Panc1 (cell line): Measurements from ENCODE around the gene PON2. TPM values are rescaled to one million over a fixed set of nuclear protein-coding genes. Genes with fewer than 3 reads are reported as not detected.

Source experiments
- ATAC-seq: fragments of 200-7000 bp; cut with Tn5 transposase; 2 replicates; pipeline ENCODE4 v1.9.1; 2020; ENCODE audit warnings: mild to moderate bottlenecking, moderate library complexity
- BruUV-seq: library from RNA; stranded (reverse); fragments of 400-500 nt; replicated peaks from 2 replicates; lab custom pipeline; 2021; lab: Mats Ljungman, UMichigan
- CTCF ChIA-PET: fragments of 300-600 bp; sonication (Branson Sonifier 250); formaldehyde crosslinking; loops from one replicate; lab custom pipeline; 2022; ENCODE audit warnings: antibody characterized with exemption; lab: Charles Lee
- POLR2A ChIA-PET: fragments of 300-600 bp; sonication (Branson Sonifier 250); formaldehyde crosslinking; loops from one replicate; lab custom pipeline; 2022; ENCODE audit warnings: antibody characterized with exemption; lab: Charles Lee
- DNase-seq: peaks from one replicate; pipeline ENCODE4 v3.0.0-alpha.2; 2010; ENCODE audit warnings: low read depth, low spot score
- H3K27ac ChIP-seq: 2 replicates; pipeline ENCODE4 v1.5.1; 2011; ENCODE audit warnings: mild to moderate bottlenecking, low read length, inconsistent platforms
- H3K27me3 ChIP-seq: fragments of 200-500 bp; sonication (Bioruptor generic); 2 replicates; pipeline ENCODE4 v1.6.0; 2014; ENCODE audit warnings: low read length, inconsistent platforms; ENCODE audit not compliant: control insufficient read depth, insufficient read depth
- H3K36me3 ChIP-seq: fragments of 200-500 bp; sonication (Bioruptor generic); 2 replicates; pipeline ENCODE4 v1.5.1; 2014; ENCODE audit warnings: inconsistent platforms, mild to moderate bottlenecking, low read length, moderate library complexity; ENCODE audit not compliant: control insufficient read depth, insufficient read depth
- H3K4me1 ChIP-seq: 2 replicates; pipeline ENCODE4 v1.5.1; 2011; ENCODE audit warnings: inconsistent platforms, mild to moderate bottlenecking, low read length, moderate library complexity; ENCODE audit not compliant: control insufficient read depth, insufficient read depth
- H3K4me3 ChIP-seq, 2 experiments: 2 replicates each; pipeline ENCODE4 v1.5.1; 2011 to 2012; ENCODE audit warnings: low read depth in 2 of 2, low read length in 2 of 2, mild to moderate bottlenecking in 2 of 2, inconsistent platforms in 1 of 2, moderate library complexity in 1 of 2
- H3K9me3 ChIP-seq: fragments of 200-500 bp; sonication (Bioruptor generic); 2 replicates; pipeline ENCODE4 v1.5.1; 2014; ENCODE audit warnings: low read depth, mild to moderate bottlenecking, inconsistent platforms, low read length, moderate library complexity; ENCODE audit not compliant: control insufficient read depth, insufficient read depth
- POLR2AphosphoS5 ChIP-seq: IDR thresholded peaks from 2 replicates; pipeline ENCODE4 v1.6.1; 2012; ENCODE audit warnings: mild to moderate bottlenecking, low read depth, low read length, moderate library complexity
- REST ChIP-seq, 2 experiments: IDR thresholded peaks; 2 replicates each; pipeline ENCODE4 v1.6.1; 2011 to 2012; ENCODE audit warnings: low read depth in 2 of 2, control low read depth in 1 of 2, low read length in 1 of 2, mild to moderate bottlenecking in 1 of 2, moderate library complexity in 1 of 2; ENCODE audit not compliant: insufficient read depth in 1 of 2
- SIN3A ChIP-seq: IDR thresholded peaks from 2 replicates; pipeline ENCODE4 v1.6.1; 2012; ENCODE audit warnings: low read depth, mild to moderate bottlenecking, low read length, moderate library complexity, borderline replicate concordance; ENCODE audit not compliant: insufficient read depth
- TCF7L2 ChIP-seq: IDR thresholded peaks from 2 replicates; pipeline ENCODE4 v1.6.1; 2011; ENCODE audit warnings: mild to moderate bottlenecking, low read depth, low read length, inconsistent platforms
- in situ Hi-C: cut with HindIII; loops from 2 replicates; pipeline ENCODE4 v1.10.0; 2016; ENCODE audit warnings: low sequenced_read_pairs, low pct_unique_long_range_greater_than_20kb
- intact Hi-C: fragments of 100-400 bp; cut with micrococcal nuclease; formaldehyde crosslinking; loops from one replicate; pipeline ENCODE4 v1.10.0; 2022; ENCODE audit not compliant: unreplicated experiment
- total RNA-seq: library from RNA; stranded (reverse); gene quantifications from one replicate; pipeline ENCODE4 v1.2.1, GENCODE V29; 2021; ENCODE audit not compliant: unreplicated experiment
- TF ChIP-seq, protein P1 (sequence below): fragments of 450-650 bp; IDR thresholded peaks from 2 replicates; pipeline ENCODE4 v1.5.1; 2017; ENCODE audit warnings: mild to moderate bottlenecking

The PON2 gene
- total RNA-seq, 1 experiment from 2014 or later = 116 TPM

- intact Hi-C loops (no loop called here), in situ Hi-C loops (no loop called here)
- no peaks in the 10 kb centered on the region for H3K9me3 ChIP-seq
- TF ChIP-seq SIN3A (no peak), REST (IDR thresholded peaks at IDR 0.05; ENCODE audit: insufficient read depth in 1 of 2, low read depth in 2 of 2, low read length in 1 of 2) (no peak), TCF7L2 (no peak), POLR2AphosphoS5 (no peak)
- TF ChIP-seq, protein P1, sequence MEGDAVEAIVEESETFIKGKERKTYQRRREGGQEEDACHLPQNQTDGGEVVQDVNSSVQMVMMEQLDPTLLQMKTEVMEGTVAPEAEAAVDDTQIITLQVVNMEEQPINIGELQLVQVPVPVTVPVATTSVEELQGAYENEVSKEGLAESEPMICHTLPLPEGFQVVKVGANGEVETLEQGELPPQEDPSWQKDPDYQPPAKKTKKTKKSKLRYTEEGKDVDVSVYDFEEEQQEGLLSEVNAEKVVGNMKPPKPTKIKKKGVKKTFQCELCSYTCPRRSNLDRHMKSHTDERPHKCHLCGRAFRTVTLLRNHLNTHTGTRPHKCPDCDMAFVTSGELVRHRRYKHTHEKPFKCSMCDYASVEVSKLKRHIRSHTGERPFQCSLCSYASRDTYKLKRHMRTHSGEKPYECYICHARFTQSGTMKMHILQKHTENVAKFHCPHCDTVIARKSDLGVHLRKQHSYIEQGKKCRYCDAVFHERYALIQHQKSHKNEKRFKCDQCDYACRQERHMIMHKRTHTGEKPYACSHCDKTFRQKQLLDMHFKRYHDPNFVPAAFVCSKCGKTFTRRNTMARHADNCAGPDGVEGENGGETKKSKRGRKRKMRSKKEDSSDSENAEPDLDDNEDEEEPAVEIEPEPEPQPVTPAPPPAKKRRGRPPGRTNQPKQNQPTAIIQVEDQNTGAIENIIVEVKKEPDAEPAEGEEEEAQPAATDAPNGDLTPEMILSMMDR = no peak
- no peaks in the 10 kb centered on the region for H3K36me3 ChIP-seq
- no peak overlapping the region for H3K4me3 ChIP-seq
- no peaks in the 10 kb centered on the region for H3K4me1 ChIP-seq
- no peak overlapping the region for H3K27ac ChIP-seq
- POLR2A ChIA-PET = interaction anchor here (0.7 kb wide), 1 partner anchor 162 kb away, joined by 11 read pairs; no protein-coding TSS in a partner anchor
- BruUV-seq = no TSS peak
- H3K27me3 ChIP-seq = no peaks in the 10 kb centered on the region
- DNase-seq (no peak), ATAC-seq (no peak)
- CTCF ChIA-PET = no interaction called here
Observed at GRCh38 chr7:95427166-95427565, 7.7 kb downstream of the PON2 start.

GRCh38 chr7:95425694-95426093, 9.1 kb downstream of the PON2 start:
- Histone ChIP-seq H3K36me3 (no peaks in the 10 kb centered on the region), H3K27me3 (no peaks in the 10 kb centered on the region), H3K9me3 (no peaks in the 10 kb centered on the region), H3K27ac (no peak overlapping the region), H3K4me3 (no peak overlapping the region), H3K4me1 (no peaks in the 10 kb centered on the region)
- intact Hi-C loops (no loop called here), in situ Hi-C loops (no loop called here)
- ChIA-PET CTCF (no interaction called here), POLR2A (no interaction called here)
- no peak for DNase-seq
- no peak for TF ChIP-seq TCF7L2
- TF ChIP-seq POLR2AphosphoS5 = no peak
- TF ChIP-seq REST (IDR thresholded peaks at IDR 0.05; ENCODE audit: insufficient read depth in 1 of 2, low read depth in 2 of 2, low read length in 1 of 2) = no peak
- TF ChIP-seq SIN3A = no peak
- TF ChIP-seq, protein P1 = no peak
- ATAC-seq = no peak
- no TSS peak for BruUV-seq
